Stimulated activated CD8-positive, alpha-beta memory T cell treated with anti-CD3 and anti-CD28 coated beads, Interleukin-12 subunit alpha, Interleukin-12 subunit beta, amount 100 ng/mL, for 24 hours (primary cell): Measurements from ENCODE around the gene PYGB.

Experiments used
- DNase-seq: peaks from one replicate; pipeline ENCODE4 v3.0.0-alpha.2; 2020; ENCODE audit errors: extremely low read depth

Gene PYGB

GRCh38 chr20:25336561-25337422 is 88.9 kb downstream of the PYGB start:
- DNase-seq = no peak

- no peak for DNase-seq
Observed at GRCh38 chr20:25338112-25339023, 90.5 kb downstream of the PYGB start.

DNA sequence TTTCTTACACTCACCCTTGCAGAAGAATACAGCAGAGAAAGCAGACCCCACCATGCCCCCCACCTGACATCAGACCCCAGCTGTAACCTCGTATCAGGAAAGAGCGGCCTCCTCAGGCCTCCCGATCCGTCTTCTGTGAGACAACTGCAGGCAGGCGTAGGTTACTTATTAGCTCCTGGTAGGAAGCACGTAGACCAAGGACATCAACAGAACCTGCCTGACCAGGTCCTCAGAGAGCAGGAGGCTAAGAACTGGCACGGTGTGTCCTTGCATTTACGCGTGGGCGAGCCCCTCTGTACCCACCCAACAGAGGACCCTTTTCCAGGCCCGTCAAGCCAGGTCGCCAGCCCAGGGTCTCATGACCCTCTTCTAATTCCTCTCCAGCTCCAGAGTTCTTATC is 91.7 kb downstream of the PYGB start:
- DNase-seq = no peak

- no peak for DNase-seq
Observed at GRCh38 chr20:25340380-25340779, 92.5 kb downstream of the PYGB start.

DNA sequence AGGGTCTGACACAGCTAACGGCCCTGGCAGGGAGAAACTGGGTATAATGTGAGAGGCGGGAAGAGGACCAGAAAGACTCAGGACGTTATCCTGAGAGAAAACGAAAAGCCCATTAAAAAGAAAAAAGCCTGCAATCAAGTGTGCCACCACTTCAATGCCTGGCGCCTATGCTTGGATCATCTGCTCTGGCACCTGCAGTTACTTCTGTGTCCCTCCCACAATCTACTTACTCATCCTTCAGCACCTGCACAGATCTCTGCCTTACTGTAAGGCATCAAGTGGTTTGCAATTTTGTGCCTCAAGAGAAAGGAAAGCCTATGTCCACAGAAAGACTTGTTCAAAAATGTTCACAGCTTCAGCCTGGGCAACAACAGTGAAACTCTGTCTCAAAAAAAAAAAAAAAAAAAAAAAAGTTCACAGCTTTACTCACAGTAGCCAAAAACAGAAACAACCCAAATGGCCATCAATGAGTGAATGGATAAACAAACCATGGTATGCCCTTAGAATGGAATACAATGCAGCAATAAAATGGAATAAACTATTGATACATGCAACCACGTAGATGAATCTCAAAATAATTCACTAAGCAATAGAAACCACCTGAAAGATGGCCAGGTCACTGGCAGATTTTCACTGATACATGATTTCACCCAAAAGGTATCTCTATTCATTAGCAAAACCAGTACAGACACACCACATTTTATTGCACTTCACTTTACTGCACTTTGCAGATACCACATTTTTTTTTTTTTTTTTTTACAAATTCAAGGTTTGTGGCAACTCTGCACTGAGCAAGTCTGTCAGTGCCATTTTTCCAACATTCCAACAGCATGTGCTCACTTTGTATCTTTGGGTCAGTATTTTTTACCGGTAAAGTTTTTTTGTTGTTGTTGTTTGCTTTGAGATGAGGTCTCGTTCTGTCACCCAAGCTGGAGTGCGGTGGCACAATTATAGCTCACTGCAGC is 94.1 kb downstream of the PYGB start:
- DNase-seq = no peak

DNA sequence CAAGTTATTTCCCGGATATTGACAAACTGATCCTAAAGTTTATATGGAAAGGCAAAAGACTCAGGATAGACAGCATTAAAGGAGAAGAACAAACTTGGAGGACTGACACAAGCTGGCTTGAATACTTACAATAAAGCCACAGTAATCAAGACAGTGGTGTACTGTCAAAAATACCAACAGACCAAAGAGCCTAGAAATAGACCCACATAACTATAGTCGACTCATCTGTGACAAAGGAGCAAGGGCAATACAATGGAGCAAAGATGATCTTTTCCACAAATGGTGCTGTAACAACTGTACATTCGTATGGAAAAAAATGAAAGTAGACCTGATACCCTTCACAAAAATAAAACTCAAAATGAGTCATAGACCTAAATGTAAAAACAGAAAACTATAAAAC is 96.7 kb downstream of the PYGB start:
- DNase-seq = no peak

GRCh38 chr20:25345721-25346120 is 97.8 kb downstream of the PYGB start:
- no peak for DNase-seq

DNA sequence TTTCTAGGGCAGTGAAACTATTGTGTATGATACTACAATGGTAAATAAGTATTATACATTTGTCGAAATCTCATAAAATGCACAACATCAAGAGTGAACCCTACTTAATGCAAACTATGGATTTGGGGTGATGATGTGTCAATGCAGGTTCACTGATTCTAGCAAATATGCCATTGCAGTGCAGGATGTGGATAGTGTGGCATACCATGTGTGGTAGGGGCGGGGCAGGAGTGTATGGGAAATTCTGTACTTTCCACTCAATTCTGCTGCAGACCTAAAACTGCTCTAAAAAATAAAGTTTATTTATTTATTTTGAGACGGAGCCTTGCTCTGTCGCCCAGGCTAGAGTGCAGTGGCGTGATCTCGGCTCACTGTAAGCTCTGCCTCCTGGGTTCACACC is 98.5 kb downstream of the PYGB start:
- no peak for DNase-seq
